HFFc6 (cell line): Measurements from ENCODE around the gene ABCB4. TPM values are rescaled to one million over a fixed set of nuclear protein-coding genes. Genes with fewer than 3 reads are reported as not detected.
"Not testable (repeated sequence)": the region's sequence is repeated elsewhere in the genome, so short reads cannot be mapped to it uniquely, and the experiment has no call there.

Experiments
- DNase-seq: peaks from one replicate; pipeline ENCODE4 v3.0.0-alpha.2; 2018
- H3K27ac Mint-ChIP-seq: 2 replicates; pipeline ENCODE4 v1.8.0; 2020; ENCODE audit warnings: mild to moderate bottlenecking, mixed read lengths
- H3K27me3 Mint-ChIP-seq: 2 replicates; pipeline ENCODE4 v1.8.0; 2021; ENCODE audit warnings: mild to moderate bottlenecking, moderate library complexity, mixed read lengths; ENCODE audit not compliant: insufficient read depth
- H3K36me3 Mint-ChIP-seq: 2 replicates; pipeline ENCODE4 v1.8.0; 2021; ENCODE audit warnings: low read depth, mixed read lengths
- H3K4me1 Mint-ChIP-seq: 2 replicates; pipeline ENCODE4 v1.8.0; 2020; ENCODE audit warnings: low read depth, mixed read lengths
- H3K4me3 Mint-ChIP-seq: 2 replicates; pipeline ENCODE4 v1.8.0; 2020; ENCODE audit warnings: mild to moderate bottlenecking, moderate library complexity, mixed read lengths
- H3K9me3 Mint-ChIP-seq: 2 replicates; pipeline ENCODE4 v1.8.0; 2020; ENCODE audit warnings: mild to moderate bottlenecking, mixed read lengths
- CTCF ChIP-seq: fragments of 200-600 bp; sonication (generic); IDR thresholded peaks from 2 replicates; pipeline ENCODE4 v1.5.0; 2021; ENCODE audit warnings: antibody characterized with exemption, mild to moderate bottlenecking
- total RNA-seq, 6 experiments: library from RNA; stranded (reverse); fragmentation: NEBNext Ultra II Directional; extraction: Animal tissue kit (Norgen Biotek cat#: 25700); gene quantifications; 2 replicates in 1 of 6; 3 replicates in 5 of 6; pipeline ENCODE4 v1.2.3, GENCODE V29; 2021

ABCB4 gene
- total RNA-seq, 6 experiments from 2014 or later, result 0.06 TPM; not detected in 5

- Mint-ChIP-seq H3K9me3 (no peaks in the 10 kb centered on the region), H3K27ac (no peak overlapping the region), H3K27me3 (peaks cover 2% of the 10 kb centered on the region), H3K4me1 (no peaks in the 10 kb centered on the region), H3K4me3 (no peak overlapping the region), H3K36me3 (no peaks in the 10 kb centered on the region; the same call in 1 of the 2 replicates)
- TF ChIP-seq CTCF, result no peak
- DNase-seq, result no peak
These were observed 11.5 kb downstream of the ABCB4 start for GRCh38 chr7:87463982-87464381.

- H3K4me1 Mint-ChIP-seq, H3K27me3 Mint-ChIP-seq, H3K27ac Mint-ChIP-seq: not testable (repeated sequence)
These were observed 15.0 kb downstream of the ABCB4 start for GRCh38 chr7:87460444-87460843.

GRCh38 chr7:87459941-87460340, 15.5 kb downstream of the ABCB4 start:
- no peak overlapping the region for H3K27ac Mint-ChIP-seq
- H3K36me3 Mint-ChIP-seq, result no peaks in the 10 kb centered on the region
- no peak overlapping the region for H3K4me3 Mint-ChIP-seq
- TF ChIP-seq CTCF, result no peak
- H3K27me3 Mint-ChIP-seq, result peaks cover 2% of the 10 kb centered on the region; the same call in 1 of the 2 replicates
- DNase-seq, result no peak
- no peaks in the 10 kb centered on the region for H3K9me3 Mint-ChIP-seq
- no peaks in the 10 kb centered on the region for H3K4me1 Mint-ChIP-seq

More at GRCh38 chr7:87460444-87460843, 15.0 kb downstream of the ABCB4 start:
- H3K36me3 Mint-ChIP-seq, H3K4me3 Mint-ChIP-seq, H3K9me3 Mint-ChIP-seq, DNase-seq: not testable (repeated sequence)

GRCh38 chr7:87458148-87458547, 17.3 kb downstream of the ABCB4 start:
- no peak for TF ChIP-seq CTCF
- Mint-ChIP-seq H3K9me3 (no peaks in the 10 kb centered on the region), H3K27ac (no peak overlapping the region), H3K36me3 (no peaks in the 10 kb centered on the region), H3K27me3 (peaks cover 2% of the 10 kb centered on the region; the same call in 1 of the 2 replicates), H3K4me1 (no peaks in the 10 kb centered on the region), H3K4me3 (no peak overlapping the region)
- no peak for DNase-seq

- no peaks in the 10 kb centered on the region for H3K4me1 Mint-ChIP-seq
- no peak overlapping the region for H3K27ac Mint-ChIP-seq
- no peak for TF ChIP-seq CTCF
- H3K36me3 Mint-ChIP-seq, result no peaks in the 10 kb centered on the region
- no peak overlapping the region for H3K4me3 Mint-ChIP-seq
- no peaks in the 10 kb centered on the region for H3K9me3 Mint-ChIP-seq
- DNase-seq, result no peak
- H3K27me3 Mint-ChIP-seq, result peaks cover 2% of the 10 kb centered on the region; the same call in 1 of the 2 replicates
These were observed 19.2 kb downstream of the ABCB4 start for GRCh38 chr7:87456247-87456646.

- no peak for TF ChIP-seq CTCF
- H3K4me3 Mint-ChIP-seq, result no peak overlapping the region
- H3K36me3 Mint-ChIP-seq, result no peaks in the 10 kb centered on the region
- H3K27me3 Mint-ChIP-seq, result peaks cover 3% of the 10 kb centered on the region; the same call in 1 of the 2 replicates
- no peaks in the 10 kb centered on the region for H3K4me1 Mint-ChIP-seq
- H3K9me3 Mint-ChIP-seq, result no peaks in the 10 kb centered on the region
- no peak overlapping the region for H3K27ac Mint-ChIP-seq
- DNase-seq, result no peak
These were observed 23.2 kb downstream of the ABCB4 start for GRCh38 chr7:87452279-87452678.
